SK-N-SH treated with all-trans-retinoic acid at 6 μM for 48 hours (cell line): Measurements from ENCODE around the gene CLEC20A.

Experiments
- ATAC-seq: fragments of 200-7000 bp; cut with Tn5 transposase; 3 replicates; pipeline ENCODE4 v1.9.1; 2020; ENCODE audit warnings: mild to moderate bottlenecking, moderate library complexity
- ARNTL ChIP-seq: fragments of 450-650 bp; formaldehyde crosslinking; IDR thresholded peaks from 2 replicates; pipeline ENCODE4 v1.5.0; 2020; ENCODE audit warnings: low read depth, mild to moderate bottlenecking, moderate library complexity, borderline replicate concordance
- BACH2 ChIP-seq: fragments of 250-450 bp; sonication (Bioruptor Pico); IDR thresholded peaks from 2 replicates; pipeline ENCODE4 v1.9.0; 2021; ENCODE audit warnings: mild to moderate bottlenecking, borderline replicate concordance
- ESRRG ChIP-seq: fragments of 250-450 bp; sonication (Bioruptor Pico); IDR thresholded peaks from 2 replicates; pipeline ENCODE4 v1.6.1; 2021; ENCODE audit warnings: mild to moderate bottlenecking
- GLIS3 ChIP-seq: fragments of 250-450 bp; sonication (Bioruptor Pico); IDR thresholded peaks from 2 replicates; pipeline ENCODE4 v1.5.0; 2020; ENCODE audit warnings: mild to moderate bottlenecking, moderate library complexity
- ISL1 ChIP-seq: fragments of 250-450 bp; sonication (Bioruptor Pico); IDR thresholded peaks from 2 replicates; pipeline ENCODE4 v2.1.2; 2022; ENCODE audit warnings: mild to moderate bottlenecking, moderate library complexity
- OSR1 ChIP-seq: fragments of 250-450 bp; sonication (Bioruptor Pico); IDR thresholded peaks from 2 replicates; pipeline ENCODE4 v1.8.0; 2022; ENCODE audit warnings: moderate library complexity, mild to moderate bottlenecking, inconsistent platforms
- RARB ChIP-seq: fragments of 250-450 bp; sonication (Bioruptor Pico); IDR thresholded peaks from 2 replicates; pipeline ENCODE4 v1.8.0; 2021; ENCODE audit warnings: mild to moderate bottlenecking, moderate library complexity
- SNAI2 ChIP-seq: fragments of 250-450 bp; sonication (Bioruptor Pico); IDR thresholded peaks from 2 replicates; pipeline ENCODE4 v1.5.0; 2020; ENCODE audit warnings: mild to moderate bottlenecking, moderate library complexity
- TOX ChIP-seq: fragments of 250-450 bp; sonication (Bioruptor Pico); IDR thresholded peaks from 2 replicates; pipeline ENCODE4 v1.8.0; 2021; ENCODE audit warnings: mild to moderate bottlenecking, moderate library complexity, borderline replicate concordance
- ZC3H10 ChIP-seq: fragments of 250-450 bp; sonication (Bioruptor Pico); IDR thresholded peaks from 2 replicates; pipeline ENCODE4 v1.5.1; 2021; ENCODE audit warnings: mild to moderate bottlenecking, moderate library complexity
- ZFP30 ChIP-seq: fragments of 450-650 bp; formaldehyde crosslinking; IDR thresholded peaks from 2 replicates; pipeline ENCODE4 v1.5.0; 2022; ENCODE audit warnings: mild to moderate bottlenecking, moderate library complexity
- ZNF565 ChIP-seq: fragments of 450-650 bp; formaldehyde crosslinking; conservative IDR thresholded peaks from 2 replicates; pipeline ENCODE4 v1.5.0; 2020; ENCODE audit warnings: low read depth, mild to moderate bottlenecking, moderate library complexity
- ZNF70 ChIP-seq: fragments of 450-650 bp; formaldehyde crosslinking; IDR thresholded peaks from 2 replicates; pipeline ENCODE4 v1.5.0; 2020; ENCODE audit warnings: mild to moderate bottlenecking, moderate library complexity
- ZNF8 ChIP-seq: fragments of 450-650 bp; formaldehyde crosslinking; IDR thresholded peaks from 2 replicates; pipeline ENCODE4 v1.5.0; 2020; ENCODE audit warnings: mild to moderate bottlenecking, moderate library complexity
- TF ChIP-seq, protein P1 (sequence below): fragments of 250-450 bp; sonication (Bioruptor Pico); IDR thresholded peaks from 2 replicates; pipeline ENCODE4 v1.8.0; 2021; ENCODE audit warnings: low read depth, mild to moderate bottlenecking, moderate library complexity, borderline replicate concordance
- TF ChIP-seq, protein P2 (sequence below): fragments of 250-450 bp; sonication (Bioruptor Pico); IDR thresholded peaks from 2 replicates; pipeline ENCODE4 v1.5.1; 2020; ENCODE audit warnings: low read depth, mild to moderate bottlenecking, moderate library complexity
- TF ChIP-seq, protein P3 (sequence below): fragments of 250-450 bp; sonication (Bioruptor Pico); IDR thresholded peaks from 2 replicates; pipeline ENCODE4 v1.5.0; 2020; ENCODE audit warnings: mild to moderate bottlenecking, moderate library complexity
- TF ChIP-seq, protein P4 (sequence below): fragments of 250-450 bp; sonication (Bioruptor Pico); IDR thresholded peaks from 2 replicates; pipeline ENCODE4 v1.5.1; 2021; ENCODE audit warnings: mild to moderate bottlenecking, moderate library complexity
- TF ChIP-seq, protein P5 (sequence below): fragments of 250-450 bp; sonication (Bioruptor Pico); IDR thresholded peaks from 2 replicates; pipeline ENCODE4 v1.8.0; 2020; ENCODE audit warnings: mild to moderate bottlenecking, moderate library complexity, borderline replicate concordance

Gene CLEC20A

DNA sequence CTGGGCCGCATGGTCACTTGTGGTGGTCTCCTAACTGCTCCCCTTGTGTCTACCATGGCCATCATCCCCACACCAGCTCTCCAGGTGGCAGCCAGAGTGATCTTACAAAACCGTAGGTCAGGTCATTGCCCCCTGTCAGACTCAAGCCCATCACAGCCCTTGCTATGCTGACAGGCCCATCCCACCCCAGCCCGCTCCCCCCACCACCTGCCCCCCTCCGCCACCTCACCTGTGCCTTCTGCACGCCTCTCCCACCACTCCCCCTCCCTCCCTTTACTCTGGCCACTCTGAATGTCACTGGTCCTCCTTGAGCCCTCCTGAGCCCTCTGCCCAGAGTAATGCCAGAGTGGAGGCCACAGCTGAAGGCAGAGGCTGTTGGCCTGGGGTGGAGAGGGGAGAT, 44.6 kb upstream of the CLEC20A start:
- TF ChIP-seq, protein P1, sequence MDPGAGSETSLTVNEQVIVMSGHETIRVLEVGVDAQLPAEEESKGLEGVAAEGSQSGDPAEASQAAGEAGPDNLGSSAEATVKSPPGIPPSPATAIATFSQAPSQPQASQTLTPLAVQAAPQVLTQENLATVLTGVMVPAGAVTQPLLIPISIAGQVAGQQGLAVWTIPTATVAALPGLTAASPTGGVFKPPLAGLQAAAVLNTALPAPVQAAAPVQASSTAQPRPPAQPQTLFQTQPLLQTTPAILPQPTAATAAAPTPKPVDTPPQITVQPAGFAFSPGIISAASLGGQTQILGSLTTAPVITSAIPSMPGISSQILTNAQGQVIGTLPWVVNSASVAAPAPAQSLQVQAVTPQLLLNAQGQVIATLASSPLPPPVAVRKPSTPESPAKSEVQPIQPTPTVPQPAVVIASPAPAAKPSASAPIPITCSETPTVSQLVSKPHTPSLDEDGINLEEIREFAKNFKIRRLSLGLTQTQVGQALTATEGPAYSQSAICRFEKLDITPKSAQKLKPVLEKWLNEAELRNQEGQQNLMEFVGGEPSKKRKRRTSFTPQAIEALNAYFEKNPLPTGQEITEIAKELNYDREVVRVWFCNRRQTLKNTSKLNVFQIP (CRISPR knock-in tag): no peak
- TF ChIP-seq, protein P2, sequence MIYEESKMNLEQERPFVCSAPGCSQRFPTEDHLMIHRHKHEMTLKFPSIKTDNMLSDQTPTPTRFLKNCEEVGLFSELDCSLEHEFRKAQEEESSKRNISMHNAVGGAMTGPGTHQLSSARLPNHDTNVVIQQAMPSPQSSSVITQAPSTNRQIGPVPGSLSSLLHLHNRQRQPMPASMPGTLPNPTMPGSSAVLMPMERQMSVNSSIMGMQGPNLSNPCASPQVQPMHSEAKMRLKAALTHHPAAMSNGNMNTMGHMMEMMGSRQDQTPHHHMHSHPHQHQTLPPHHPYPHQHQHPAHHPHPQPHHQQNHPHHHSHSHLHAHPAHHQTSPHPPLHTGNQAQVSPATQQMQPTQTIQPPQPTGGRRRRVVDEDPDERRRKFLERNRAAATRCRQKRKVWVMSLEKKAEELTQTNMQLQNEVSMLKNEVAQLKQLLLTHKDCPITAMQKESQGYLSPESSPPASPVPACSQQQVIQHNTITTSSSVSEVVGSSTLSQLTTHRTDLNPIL: no peak
- TF ChIP-seq RARB (CRISPR knock-in tag): no peak
- TF ChIP-seq ESRRG (CRISPR knock-in tag): no peak
- TF ChIP-seq, protein P3, sequence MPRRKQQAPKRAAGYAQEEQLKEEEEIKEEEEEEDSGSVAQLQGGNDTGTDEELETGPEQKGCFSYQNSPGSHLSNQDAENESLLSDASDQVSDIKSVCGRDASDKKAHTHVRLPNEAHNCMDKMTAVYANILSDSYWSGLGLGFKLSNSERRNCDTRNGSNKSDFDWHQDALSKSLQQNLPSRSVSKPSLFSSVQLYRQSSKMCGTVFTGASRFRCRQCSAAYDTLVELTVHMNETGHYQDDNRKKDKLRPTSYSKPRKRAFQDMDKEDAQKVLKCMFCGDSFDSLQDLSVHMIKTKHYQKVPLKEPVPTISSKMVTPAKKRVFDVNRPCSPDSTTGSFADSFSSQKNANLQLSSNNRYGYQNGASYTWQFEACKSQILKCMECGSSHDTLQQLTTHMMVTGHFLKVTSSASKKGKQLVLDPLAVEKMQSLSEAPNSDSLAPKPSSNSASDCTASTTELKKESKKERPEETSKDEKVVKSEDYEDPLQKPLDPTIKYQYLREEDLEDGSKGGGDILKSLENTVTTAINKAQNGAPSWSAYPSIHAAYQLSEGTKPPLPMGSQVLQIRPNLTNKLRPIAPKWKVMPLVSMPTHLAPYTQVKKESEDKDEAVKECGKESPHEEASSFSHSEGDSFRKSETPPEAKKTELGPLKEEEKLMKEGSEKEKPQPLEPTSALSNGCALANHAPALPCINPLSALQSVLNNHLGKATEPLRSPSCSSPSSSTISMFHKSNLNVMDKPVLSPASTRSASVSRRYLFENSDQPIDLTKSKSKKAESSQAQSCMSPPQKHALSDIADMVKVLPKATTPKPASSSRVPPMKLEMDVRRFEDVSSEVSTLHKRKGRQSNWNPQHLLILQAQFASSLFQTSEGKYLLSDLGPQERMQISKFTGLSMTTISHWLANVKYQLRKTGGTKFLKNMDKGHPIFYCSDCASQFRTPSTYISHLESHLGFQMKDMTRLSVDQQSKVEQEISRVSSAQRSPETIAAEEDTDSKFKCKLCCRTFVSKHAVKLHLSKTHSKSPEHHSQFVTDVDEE (CRISPR knock-in tag): no peak
- no peak for TF ChIP-seq ZNF8 (CRISPR knock-in tag)
- TF ChIP-seq, protein P4, sequence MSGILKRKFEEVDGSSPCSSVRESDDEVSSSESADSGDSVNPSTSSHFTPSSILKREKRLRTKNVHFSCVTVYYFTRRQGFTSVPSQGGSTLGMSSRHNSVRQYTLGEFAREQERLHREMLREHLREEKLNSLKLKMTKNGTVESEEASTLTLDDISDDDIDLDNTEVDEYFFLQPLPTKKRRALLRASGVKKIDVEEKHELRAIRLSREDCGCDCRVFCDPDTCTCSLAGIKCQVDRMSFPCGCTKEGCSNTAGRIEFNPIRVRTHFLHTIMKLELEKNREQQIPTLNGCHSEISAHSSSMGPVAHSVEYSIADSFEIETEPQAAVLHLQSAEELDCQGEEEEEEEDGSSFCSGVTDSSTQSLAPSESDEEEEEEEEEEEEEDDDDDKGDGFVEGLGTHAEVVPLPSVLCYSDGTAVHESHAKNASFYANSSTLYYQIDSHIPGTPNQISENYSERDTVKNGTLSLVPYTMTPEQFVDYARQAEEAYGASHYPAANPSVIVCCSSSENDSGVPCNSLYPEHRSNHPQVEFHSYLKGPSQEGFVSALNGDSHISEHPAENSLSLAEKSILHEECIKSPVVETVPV: no peak
- TF ChIP-seq TOX (CRISPR knock-in tag): no peak
- TF ChIP-seq ISL1: no peak
- no peak for TF ChIP-seq ZFP30 (CRISPR knock-in tag)
- no peak for TF ChIP-seq ZC3H10 (CRISPR knock-in tag)
- no peak for TF ChIP-seq ARNTL (CRISPR knock-in tag)
- no peak for TF ChIP-seq BACH2 (CRISPR knock-in tag)
- TF ChIP-seq, all 23 proteins: peak for 0
- no peak for ATAC-seq

DNA sequence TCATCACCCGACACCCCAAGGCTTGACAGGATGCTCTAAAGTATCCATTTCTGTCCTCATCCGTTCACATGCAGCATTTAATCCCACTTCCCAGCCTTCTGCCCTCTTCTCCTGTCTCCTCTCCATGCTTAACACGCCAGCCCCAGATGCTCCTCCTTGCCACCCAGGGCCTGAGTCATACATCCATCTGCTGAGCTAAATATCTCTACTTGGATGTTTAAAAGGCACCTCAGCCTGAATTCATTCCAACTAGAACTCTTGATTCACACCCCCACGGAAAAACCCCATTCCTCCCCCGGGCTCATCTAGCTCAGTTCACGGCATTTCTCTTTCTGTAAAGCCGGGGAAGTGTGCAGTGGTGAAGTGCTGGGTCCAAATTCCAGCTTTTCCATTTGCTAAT, 43.9 kb upstream of the CLEC20A start:
- peak; percentile 6; the same call in 1 of the 3 replicates for ATAC-seq

More for the DNA sequence above, 43.9 kb upstream of the CLEC20A start:
- TF ChIP-seq ESRRG (CRISPR knock-in tag): no peak
- TF ChIP-seq ZNF565 (CRISPR knock-in tag): no peak
- TF ChIP-seq, protein P1 (CRISPR knock-in tag): no peak
- no peak for TF ChIP-seq TOX (CRISPR knock-in tag)
- TF ChIP-seq, protein P2: no peak
- TF ChIP-seq GLIS3 (CRISPR knock-in tag): no peak
- no peak for TF ChIP-seq ZNF70
- no peak for TF ChIP-seq ZFP30 (CRISPR knock-in tag)
- TF ChIP-seq OSR1: no peak
- TF ChIP-seq, protein P5, sequence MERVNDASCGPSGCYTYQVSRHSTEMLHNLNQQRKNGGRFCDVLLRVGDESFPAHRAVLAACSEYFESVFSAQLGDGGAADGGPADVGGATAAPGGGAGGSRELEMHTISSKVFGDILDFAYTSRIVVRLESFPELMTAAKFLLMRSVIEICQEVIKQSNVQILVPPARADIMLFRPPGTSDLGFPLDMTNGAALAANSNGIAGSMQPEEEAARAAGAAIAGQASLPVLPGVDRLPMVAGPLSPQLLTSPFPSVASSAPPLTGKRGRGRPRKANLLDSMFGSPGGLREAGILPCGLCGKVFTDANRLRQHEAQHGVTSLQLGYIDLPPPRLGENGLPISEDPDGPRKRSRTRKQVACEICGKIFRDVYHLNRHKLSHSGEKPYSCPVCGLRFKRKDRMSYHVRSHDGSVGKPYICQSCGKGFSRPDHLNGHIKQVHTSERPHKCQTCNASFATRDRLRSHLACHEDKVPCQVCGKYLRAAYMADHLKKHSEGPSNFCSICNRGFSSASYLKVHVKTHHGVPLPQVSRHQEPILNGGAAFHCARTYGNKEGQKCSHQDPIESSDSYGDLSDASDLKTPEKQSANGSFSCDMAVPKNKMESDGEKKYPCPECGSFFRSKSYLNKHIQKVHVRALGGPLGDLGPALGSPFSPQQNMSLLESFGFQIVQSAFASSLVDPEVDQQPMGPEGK: no peak
- no peak for TF ChIP-seq ISL1
- no peak for TF ChIP-seq SNAI2 (CRISPR knock-in tag)
